B cell (primary cell): ENCODE data around the gene KLHL24. TPM values are rescaled to one million over a fixed set of nuclear protein-coding genes. Genes with fewer than 3 reads are reported as not detected.
A peak's percentile ranks its signal among the peaks of the same experiment; 100 is the strongest.

Experiments
- ATAC-seq: fragments of 200-7000 bp; cut with Tn5 transposase; one replicate; pipeline ENCODE4 v1.10.0; 2021; ENCODE audit warnings: low read depth, mild to moderate bottlenecking, moderate number of reproducible peaks, moderate library complexity
- CTCF ChIA-PET: fragments of 350-600 bp; sonication (Branson Sonifier 250); formaldehyde crosslinking; loops from one replicate; lab custom pipeline; 2021; ENCODE audit warnings: antibody characterized with exemption, inconsistent platforms; lab: Charles Lee
- POLR2A ChIA-PET: fragments of 350-600 bp; sonication (Branson Sonifier 250); formaldehyde crosslinking; loops from one replicate; lab custom pipeline; 2021; ENCODE audit warnings: antibody characterized with exemption; lab: Charles Lee
- DNase-seq: peaks from one replicate; pipeline ENCODE4 v3.0.0; 2013
- H2AFZ ChIP-seq: 2 replicates; pipeline ENCODE4 v1.6.1; 2012; ENCODE audit warnings: mild to moderate bottlenecking, low read depth, low read length; ENCODE audit not compliant: insufficient read depth, poor library complexity, severe bottlenecking
- H3K27ac ChIP-seq, 2 donors: 1 replicate in 1 of 2; 2 replicates in 1 of 2; pipeline ENCODE4 v1.5.1; 2012 to 2013; ENCODE audit warnings: low read length in 2 of 2, mild to moderate bottlenecking in 2 of 2, moderate library complexity in 1 of 2
- H3K27me3 ChIP-seq, 4 experiments: fragments of 200-600 bp in 1 of 4; sonication (generic) in 1 of 4; replicated peaks in 1 of 4; 1 replicate in 2 of 4; 2 replicates in 2 of 4; pipeline versions ENCODE4 v1.6.1 to v1.7.0; 2013 to 2016; ENCODE audit warnings: low read length in 3 of 4, mild to moderate bottlenecking in 2 of 4, mixed read lengths in 1 of 4, moderate library complexity in 1 of 4; ENCODE audit not compliant: insufficient read depth in 4 of 4, control insufficient read depth in 3 of 4; ENCODE audit errors: control extremely low read depth in 1 of 4
- H3K36me3 ChIP-seq, 2 experiments: replicated peaks in 1 of 2; 1 replicate in 1 of 2; 2 replicates in 1 of 2; pipeline versions ENCODE4 v1.6.1 to v1.7.1; 2013; ENCODE audit warnings: low read length in 1 of 2; ENCODE audit not compliant: insufficient read depth in 2 of 2, control insufficient read depth in 1 of 2; ENCODE audit errors: control extremely low read depth in 1 of 2, extremely low read depth in 1 of 2
- H3K4me1 ChIP-seq, 2 donors: fragments of 200-600 bp in 1 of 2; sonication (generic) in 1 of 2; 1 replicate in 1 of 2; 2 replicates in 1 of 2; pipeline versions ENCODE4 v1.5.1 to v1.6.1; 2013 to 2017; ENCODE audit warnings: low read length in 2 of 2; ENCODE audit not compliant: control insufficient read depth in 2 of 2, insufficient read depth in 2 of 2
- H3K4me2 ChIP-seq: replicated peaks from 2 replicates; pipeline ENCODE3; 2012; ENCODE audit warnings: mild to moderate bottlenecking, low read depth, low read length; ENCODE audit not compliant: poor library complexity, severe bottlenecking
- H3K4me3 ChIP-seq, 5 experiments: fragments of 200-600 bp in 1 of 5; sonication (generic) in 1 of 5; 1 replicate in 3 of 5; 2 replicates in 2 of 5; pipeline versions ENCODE4 v1.5.1 to v1.7.0; 2011 to 2016; ENCODE audit warnings: low read length in 4 of 5, mild to moderate bottlenecking in 4 of 5, low read depth in 2 of 5, control low read depth in 1 of 5, moderate library complexity in 1 of 5; ENCODE audit not compliant: insufficient read depth in 1 of 5; ENCODE audit errors: control extremely low read depth in 1 of 5, extremely low read depth in 1 of 5
- H3K79me2 ChIP-seq: fragments of 200-600 bp; sonication (generic); one replicate; pipeline ENCODE4 v1.6.0; 2016; ENCODE audit warnings: low read length; ENCODE audit not compliant: control insufficient read depth, insufficient read depth
- H3K9ac ChIP-seq: fragments of 200-600 bp; sonication (generic); 2 replicates; pipeline ENCODE4 v1.6.1; 2017; ENCODE audit warnings: mild to moderate bottlenecking, low read length, moderate library complexity
- H3K9me3 ChIP-seq, 3 donors: one replicate each; pipeline versions ENCODE4 v1.6.1 to v1.7.1; 2013; ENCODE audit warnings: low read length in 2 of 3; ENCODE audit not compliant: control insufficient read depth in 2 of 3, insufficient read depth in 1 of 3; ENCODE audit errors: control extremely low read depth in 1 of 3
- H4K20me1 ChIP-seq: 2 replicates; pipeline ENCODE4 v1.6.0; 2012; ENCODE audit warnings: mild to moderate bottlenecking, low read length; ENCODE audit not compliant: insufficient read depth, control insufficient read depth, poor library complexity, severe bottlenecking
- H3K27ac Mint-ChIP-seq: one replicate; pipeline ENCODE4 v1.8.0; 2021; ENCODE audit warnings: mixed read lengths
- H3K27me3 Mint-ChIP-seq: one replicate; pipeline ENCODE4 v1.8.0; 2021; ENCODE audit warnings: mixed read lengths
- H3K4me1 Mint-ChIP-seq: one replicate; pipeline ENCODE4 v1.8.0; 2021; ENCODE audit warnings: mixed read lengths
- H3K4me3 Mint-ChIP-seq: one replicate; pipeline ENCODE4 v1.8.0; 2021; ENCODE audit warnings: mixed read lengths
- H3K9me3 Mint-ChIP-seq: one replicate; pipeline ENCODE4 v1.8.0; 2022; ENCODE audit warnings: mixed read lengths; ENCODE audit not compliant: insufficient read depth
- CTCF ChIP-seq: fragments of 200-600 bp; IDR thresholded peaks from one replicate; pipeline ENCODE4 v1.8.0; 2022; ENCODE audit warnings: antibody characterized with exemption, mild to moderate bottlenecking
- EZH2 ChIP-seq: IDR thresholded peaks from 2 replicates; pipeline ENCODE4 v1.6.1; 2012; ENCODE audit warnings: borderline replicate concordance, low read depth, mild to moderate bottlenecking, moderate library complexity, low read length; ENCODE audit not compliant: insufficient read depth, poor library complexity, severe bottlenecking
- WGBS: methylation state at CpG from one replicate; pipeline ENCODE4 v1.1.5; 2013; ENCODE audit warnings: missing lambda C conversion rate; ENCODE audit not compliant: insufficient coverage; 5-methylcytosine and 5-hydroxymethylcytosine counted together
- intact Hi-C: fragments of 100-400 bp; cut with micrococcal nuclease; formaldehyde crosslinking; loops from one replicate; pipeline ENCODE4 v1.10.0; 2022
- polyA plus RNA-seq: library from polyadenylated mRNA; depleted of rRNA; stranded (reverse); fragments of >200 nt; gene quantifications from 2 replicates; pipeline ENCODE4 v1.2.3, GENCODE V29; 2012
- total RNA-seq, 2 donors: library from RNA; stranded (reverse); fragments of 120-200 nt in 1 of 2; gene quantifications; 1 replicate in 1 of 2; 2 replicates in 1 of 2; pipeline versions ENCODE4 v1.2.3 to v1.2.4, GENCODE V29; 2013 to 2022

The KLHL24 gene
- total and polyA plus RNA-seq, 2 donors (not counting 1 experiment from before 2014, with no cell fraction given): 37.4 to 134 TPM

DNA sequence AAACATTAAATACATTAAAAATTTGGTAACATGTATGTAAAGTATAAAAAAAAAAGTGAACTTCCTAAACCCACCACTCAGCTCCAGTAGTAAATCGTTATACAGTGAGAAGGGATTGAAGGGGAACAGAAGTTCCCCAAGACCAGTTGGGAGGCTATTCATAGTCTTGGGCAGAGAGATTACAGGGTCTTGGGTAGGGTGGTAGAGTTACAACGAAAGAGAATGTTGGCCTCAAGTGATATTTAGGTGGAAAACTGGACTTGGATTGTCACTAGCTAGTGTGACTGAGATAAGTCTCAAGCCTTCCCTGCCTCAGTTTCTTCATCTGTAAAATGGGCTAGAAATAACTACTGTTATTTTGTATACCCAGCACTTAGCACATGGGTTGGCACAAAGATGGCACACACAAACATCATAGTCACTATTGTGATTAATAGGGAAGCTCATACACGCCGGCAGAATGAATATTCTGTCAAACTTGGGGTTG, 61.7 kb downstream of the KLHL24 start:
- no peak for TF ChIP-seq EZH2
- TF ChIP-seq CTCF: no peak
- Histone ChIP-seq H3K4me1 (peaks cover 18% of the 10 kb centered on the region in 2 donors), H3K27ac (peak overlapping the region; percentile 31 to 62), H3K79me2 (peaks cover 49% of the 10 kb centered on the region), H4K20me1 (peaks cover 6% of the 10 kb centered on the region), H3K4me3 (peak overlapping the region; percentile 77 to 92 (median 83)), H2AFZ (peak overlapping the region; percentile 85), H3K9me3 (no peaks in the 10 kb centered on the region), H3K4me2 (peak overlapping the region; percentile 98), H3K36me3 (no peaks in the 10 kb centered on the region), H3K27me3 (no peaks in the 10 kb centered on the region), H3K9ac (peak overlapping the region; percentile 89)
- intact Hi-C loops: loop anchor here (1.0 to 5.0 kb wide), 3 partner anchors 61 to 600 kb away; partner anchors contain the start of genes KLHL6 and PSMD2
- H3K9me3 Mint-ChIP-seq: no peaks in the 10 kb centered on the region
- peak overlapping the region; percentile 86 for H3K27ac Mint-ChIP-seq
- no peaks in the 10 kb centered on the region for H3K27me3 Mint-ChIP-seq
- ATAC-seq: no peak
- POLR2A ChIA-PET: interaction anchor here (1.0 to 2.0 kb wide), 3 partner anchors 13 to 142 kb away, joined by 3 to 18 read pairs (median 3); partner anchors contain the start of genes KLHL24 and KLHL6
- WGBS: 0% methylated on average over 2 of the region's 4 CpGs
- CTCF ChIA-PET: interaction anchor here (1.2 to 2.1 kb wide), 2 partner anchors 60 to 574 kb away, joined by 3 to 6 read pairs; no protein-coding TSS in a partner anchor
- peaks cover 32% of the 10 kb centered on the region for H3K4me1 Mint-ChIP-seq
- DNase-seq: no peak
- peak overlapping the region; percentile 90 for H3K4me3 Mint-ChIP-seq
